Measurements from ENCODE around the gene SLC44A5.

SLC44A5 gene

GRCh38 chr1:75588779-75589475 lies 22.0 kb downstream of the SLC44A5 start:
- DNase-seq, result no peak

- no peak for DNase-seq
These were observed 23.2 kb downstream of the SLC44A5 start for GRCh38 chr1:75587692-75588091.

- DNase-seq, result no peak
These were observed 27.6 kb downstream of the SLC44A5 start for GRCh38 chr1:75583282-75583681.

GRCh38 chr1:75582725-75583261 lies 28.1 kb downstream of the SLC44A5 start:
- no peak for DNase-seq

- no peak for DNase-seq
These were observed 31.9 kb downstream of the SLC44A5 start for GRCh38 chr1:75579046-75579445.

- no peak for DNase-seq
These were observed 35.1 kb downstream of the SLC44A5 start for GRCh38 chr1:75575837-75576236.

- DNase-seq, result no peak
These were observed 43.7 kb downstream of the SLC44A5 start for GRCh38 chr1:75567191-75567590.

GRCh38 chr1:75559800-75560199 lies 51.1 kb downstream of the SLC44A5 start:
- DNase-seq, result no peak

GRCh38 chr1:75559136-75559535 lies 51.8 kb downstream of the SLC44A5 start:
- DNase-seq, result no peak

- DNase-seq, result no peak
These were observed 56.0 kb downstream of the SLC44A5 start for GRCh38 chr1:75554870-75555269.

GRCh38 chr1:75554181-75554580 lies 56.7 kb downstream of the SLC44A5 start:
- no peak for DNase-seq

GRCh38 chr1:75550559-75550958 lies 60.4 kb downstream of the SLC44A5 start:
- DNase-seq, result no peak

- DNase-seq, result no peak
These were observed 62.0 kb downstream of the SLC44A5 start for GRCh38 chr1:75548721-75549480.

GRCh38 chr1:75543705-75544104 lies 67.2 kb downstream of the SLC44A5 start:
- DNase-seq, result no peak

GRCh38 chr1:75542818-75543570 lies 67.9 kb downstream of the SLC44A5 start:
- DNase-seq, result no peak

GRCh38 chr1:75539230-75540116 lies 71.4 kb downstream of the SLC44A5 start:
- no peak for DNase-seq

GRCh38 chr1:75533085-75533484 lies 77.8 kb downstream of the SLC44A5 start:
- DNase-seq, result no peak

GRCh38 chr1:75531570-75531969 lies 79.3 kb downstream of the SLC44A5 start:
- DNase-seq, result no peak

GRCh38 chr1:75529488-75529887 lies 81.4 kb downstream of the SLC44A5 start:
- no peak for DNase-seq

- no peak for DNase-seq
These were observed 82.9 kb downstream of the SLC44A5 start for GRCh38 chr1:75528001-75528400.

GRCh38 chr1:75522389-75522788 lies 88.5 kb downstream of the SLC44A5 start:
- DNase-seq, result no peak

GRCh38 chr1:75521658-75522057 lies 89.3 kb downstream of the SLC44A5 start:
- no peak for DNase-seq
